Fibroblast of villous mesenchyme (primary cell): ENCODE results near the gene GSS. TPM values are rescaled to one million over a fixed set of nuclear protein-coding genes. Genes with fewer than 3 reads are reported as not detected.
A peak's percentile ranks its signal among the peaks of the same experiment; 100 is the strongest.
"Not testable (repeated sequence)": the region's sequence is repeated elsewhere in the genome, so short reads cannot be mapped to it uniquely, and the experiment has no call there.

ENCODE experiments used
- DNase-seq: peaks from one replicate; pipeline ENCODE4 v3.0.0-alpha.2; 2010; ENCODE audit warnings: low read depth
- H3K4me3 ChIP-seq: 2 replicates; pipeline ENCODE4 v1.5.1; 2011; ENCODE audit warnings: low read depth, mild to moderate bottlenecking, low read length
- total RNA-seq: library from RNA; depleted of rRNA; stranded (reverse); fragments of >200 nt; gene quantifications from 2 replicates; pipeline ENCODE4 v1.2.3, GENCODE V29; 2012
- TF ChIP-seq, protein P1 (sequence below): IDR thresholded peaks from 2 replicates; pipeline ENCODE4 v1.5.1; 2012; ENCODE audit warnings: low read depth, mild to moderate bottlenecking, low read length; ENCODE audit not compliant: insufficient read depth

The GSS gene
- total RNA-seq, 1 donor = 71.2 TPM

DNA sequence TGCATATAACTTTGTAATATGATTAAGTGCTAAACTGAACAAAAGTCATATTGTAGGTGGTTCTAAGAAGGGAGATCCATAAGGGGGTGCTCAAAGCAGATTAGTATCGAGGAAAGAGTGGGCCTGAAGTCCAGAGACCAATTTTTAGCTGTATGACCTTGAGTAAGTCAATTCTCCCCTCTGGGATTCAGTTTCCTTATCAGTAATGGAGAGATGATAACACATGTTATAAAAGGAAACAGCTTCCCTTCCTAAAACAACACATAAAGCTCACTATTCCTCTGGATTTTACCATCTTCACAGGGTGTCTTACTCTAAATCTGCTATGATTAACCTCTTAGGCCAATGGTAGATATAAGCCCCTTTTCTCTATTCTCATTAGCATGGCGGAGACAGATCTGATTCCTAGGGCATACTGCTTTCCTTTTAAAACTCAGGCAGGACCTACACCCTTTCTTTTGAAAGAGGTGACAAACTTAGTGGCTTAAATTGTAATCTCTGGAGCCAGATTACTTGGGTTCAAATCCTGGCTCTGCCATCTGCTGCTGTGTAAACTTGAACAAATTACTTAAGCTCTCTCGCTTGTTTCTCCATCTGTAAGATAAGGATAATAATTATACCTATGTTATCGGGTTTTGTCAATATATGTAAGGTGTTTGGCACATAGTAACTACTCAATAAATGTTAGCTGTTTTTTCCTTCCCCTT lies 39.7 kb downstream of the GSS start:
- no peak overlapping the region for H3K4me3 ChIP-seq
- TF ChIP-seq, protein P1, sequence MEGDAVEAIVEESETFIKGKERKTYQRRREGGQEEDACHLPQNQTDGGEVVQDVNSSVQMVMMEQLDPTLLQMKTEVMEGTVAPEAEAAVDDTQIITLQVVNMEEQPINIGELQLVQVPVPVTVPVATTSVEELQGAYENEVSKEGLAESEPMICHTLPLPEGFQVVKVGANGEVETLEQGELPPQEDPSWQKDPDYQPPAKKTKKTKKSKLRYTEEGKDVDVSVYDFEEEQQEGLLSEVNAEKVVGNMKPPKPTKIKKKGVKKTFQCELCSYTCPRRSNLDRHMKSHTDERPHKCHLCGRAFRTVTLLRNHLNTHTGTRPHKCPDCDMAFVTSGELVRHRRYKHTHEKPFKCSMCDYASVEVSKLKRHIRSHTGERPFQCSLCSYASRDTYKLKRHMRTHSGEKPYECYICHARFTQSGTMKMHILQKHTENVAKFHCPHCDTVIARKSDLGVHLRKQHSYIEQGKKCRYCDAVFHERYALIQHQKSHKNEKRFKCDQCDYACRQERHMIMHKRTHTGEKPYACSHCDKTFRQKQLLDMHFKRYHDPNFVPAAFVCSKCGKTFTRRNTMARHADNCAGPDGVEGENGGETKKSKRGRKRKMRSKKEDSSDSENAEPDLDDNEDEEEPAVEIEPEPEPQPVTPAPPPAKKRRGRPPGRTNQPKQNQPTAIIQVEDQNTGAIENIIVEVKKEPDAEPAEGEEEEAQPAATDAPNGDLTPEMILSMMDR = no peak
- DNase-seq = no peak

DNA sequence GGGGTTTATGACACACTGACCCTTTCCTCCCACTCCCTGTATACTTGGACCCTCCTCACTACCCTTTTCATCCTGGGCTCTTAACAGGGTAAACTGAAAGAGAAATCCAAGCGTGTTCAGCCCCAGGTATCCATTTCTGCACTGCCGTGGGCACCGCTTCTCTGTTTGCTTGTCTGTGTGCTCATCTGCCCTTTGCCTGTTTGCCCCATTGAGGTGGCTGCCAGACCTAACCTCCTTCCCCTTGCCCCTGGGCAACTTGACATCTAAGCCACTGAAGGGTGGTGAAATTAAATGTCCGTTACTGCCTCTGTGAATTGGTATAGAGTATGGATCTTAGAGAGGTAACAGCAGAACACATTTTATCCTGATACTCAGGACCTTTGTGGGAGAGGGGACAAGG lies 40.5 kb downstream of the GSS start:
- TF ChIP-seq, protein P1 = no peak
- H3K4me3 ChIP-seq = no peak overlapping the region
- no peak for DNase-seq

DNA sequence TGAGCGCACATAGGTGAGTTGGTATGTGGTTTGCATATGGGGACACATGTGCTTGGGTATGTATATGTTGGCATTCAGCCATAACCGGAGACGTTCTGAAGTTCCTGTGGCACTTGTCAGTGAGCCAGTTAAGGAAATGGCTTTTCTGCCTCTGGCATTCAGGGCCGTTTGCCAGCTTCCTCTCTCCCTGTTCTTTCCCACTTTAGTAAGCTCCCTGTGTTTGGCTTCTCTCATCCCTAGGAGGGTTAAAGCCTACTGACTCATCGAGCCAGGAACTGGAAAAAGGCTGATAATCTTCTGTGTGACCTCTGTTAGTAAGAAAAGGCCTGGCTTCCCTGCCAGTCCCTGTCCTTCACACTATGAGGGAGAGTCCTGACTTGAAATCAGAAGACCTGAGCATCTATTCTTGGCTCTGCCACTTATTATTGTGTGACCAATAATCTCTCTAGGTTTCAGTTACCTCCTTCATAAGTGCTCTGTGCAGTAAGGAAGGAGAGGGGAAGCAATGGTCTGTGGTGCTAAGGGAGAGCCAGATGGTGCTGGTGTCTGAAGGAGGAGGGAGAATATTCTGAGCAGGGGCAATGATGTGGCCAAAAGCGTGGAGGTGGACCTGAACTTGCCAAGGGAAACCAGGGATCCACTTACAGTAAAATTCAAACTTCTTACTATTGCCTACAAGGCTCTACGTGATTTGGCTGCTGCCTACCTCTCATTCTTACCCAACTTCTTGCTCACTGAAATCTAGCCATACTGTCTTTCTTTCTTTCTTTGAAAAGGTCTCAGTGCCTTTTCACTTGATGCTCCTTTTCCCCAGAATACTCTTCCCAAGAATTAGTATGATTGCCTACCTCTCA lies 47.8 kb downstream of the GSS start:
- TF ChIP-seq, protein P1 = no peak
- peak; percentile 88 for DNase-seq
- H3K4me3 ChIP-seq = no peak overlapping the region

DNA sequence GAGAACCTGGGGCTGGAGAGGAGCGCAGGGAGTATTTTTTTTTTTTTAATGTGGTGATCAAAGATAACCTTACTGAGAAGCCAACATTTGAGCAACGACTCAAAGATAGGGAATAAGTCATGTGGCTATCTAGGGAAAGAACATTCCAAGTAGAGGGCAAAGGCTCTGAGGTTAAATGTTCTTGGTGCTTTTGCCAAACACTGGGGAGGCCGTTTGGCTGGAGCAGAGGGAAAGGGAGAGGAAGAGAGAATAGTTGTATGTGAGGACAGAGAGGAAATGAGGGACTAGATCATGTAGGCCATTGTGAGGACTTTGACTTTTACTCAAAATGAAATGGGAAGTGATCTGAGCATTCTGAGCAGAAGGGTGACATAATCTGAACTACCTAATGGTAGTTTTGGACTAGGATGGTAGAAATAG lies 51.4 kb downstream of the GSS start:
- DNase-seq = peak; percentile 30
- no peak overlapping the region for H3K4me3 ChIP-seq
- TF ChIP-seq, protein P1 = no peak

DNA sequence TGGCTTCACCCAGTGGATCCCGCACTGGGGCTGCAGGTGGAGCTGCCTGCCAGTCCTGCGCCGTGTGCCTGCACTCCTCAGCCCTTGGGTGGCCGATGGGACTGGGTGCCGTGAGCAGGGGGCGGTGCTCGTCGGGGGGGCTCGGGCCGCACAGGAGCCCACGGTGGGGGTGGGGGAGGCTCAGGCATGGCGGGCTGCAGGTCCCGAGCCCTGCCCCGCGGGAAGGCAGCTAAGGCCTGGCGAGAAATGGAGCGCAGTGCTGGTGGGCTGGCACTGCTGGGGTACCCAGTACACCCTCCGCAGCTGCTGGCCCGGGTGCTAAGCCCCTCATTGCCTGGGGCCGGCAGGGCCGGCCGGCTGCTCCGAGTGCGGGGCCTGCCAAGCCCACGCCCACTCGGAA lies 56.9 kb downstream of the GSS start:
- not testable (repeated sequence) for DNase-seq, H3K4me3 ChIP-seq

DNA sequence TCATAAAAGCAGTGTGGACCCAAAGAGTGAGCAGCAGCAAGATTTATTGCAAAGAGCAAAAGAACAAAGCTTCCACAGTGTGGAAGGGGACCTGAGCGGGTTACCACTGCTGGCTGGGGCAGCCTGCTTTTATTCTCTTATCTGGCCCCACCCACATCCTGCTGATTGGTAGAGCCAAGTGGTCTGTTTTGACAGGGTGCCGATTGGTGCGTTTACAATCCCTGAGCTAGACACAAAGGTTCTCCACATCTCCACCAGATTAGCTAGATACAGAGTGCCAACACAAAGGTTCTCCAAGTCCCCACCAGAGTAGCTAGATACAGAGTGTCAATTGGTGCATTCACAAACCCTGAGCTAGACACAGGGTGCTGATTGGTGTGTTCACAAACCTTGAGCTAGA lies 57.5 kb downstream of the GSS start:
- DNase-seq, H3K4me3 ChIP-seq: not testable (repeated sequence)

DNA sequence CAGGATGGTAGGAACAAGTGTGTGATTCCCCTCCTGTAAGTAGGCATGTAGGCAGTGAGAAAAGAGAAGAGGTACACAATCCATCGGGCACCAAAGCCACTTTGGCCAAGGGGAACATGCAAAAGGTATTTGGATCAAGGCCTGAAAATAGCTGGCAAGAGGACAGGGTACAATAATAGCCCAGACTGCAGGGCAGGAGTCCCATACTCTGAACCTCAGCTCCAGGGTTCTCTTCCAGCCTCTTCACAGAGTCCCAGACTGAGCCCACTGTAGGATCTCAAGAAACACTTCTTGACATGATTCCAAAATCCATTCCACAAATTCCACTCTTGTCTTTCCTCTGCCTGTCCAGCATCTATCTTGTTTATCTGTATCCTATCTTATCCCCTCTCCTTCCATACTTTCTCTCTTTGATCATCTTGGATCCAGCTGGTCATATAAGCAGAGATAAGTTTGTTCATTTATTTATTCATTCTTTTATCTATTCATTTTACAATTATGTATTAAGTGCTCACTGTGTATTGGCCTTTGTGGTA lies 59.5 kb downstream of the GSS start:
- TF ChIP-seq, protein P1 = no peak
- no peak overlapping the region for H3K4me3 ChIP-seq
- DNase-seq = peak; percentile 77
